HFFc6 (cell line): ENCODE data around the gene LDLRAD4. TPM values are rescaled to one million over a fixed set of nuclear protein-coding genes. Genes with fewer than 3 reads are reported as not detected.

Experiments
- DNase-seq: peaks from one replicate; pipeline ENCODE4 v3.0.0-alpha.2; 2018
- H3K27ac Mint-ChIP-seq: 2 replicates; pipeline ENCODE4 v1.8.0; 2020; ENCODE audit warnings: mild to moderate bottlenecking, mixed read lengths
- H3K27me3 Mint-ChIP-seq: 2 replicates; pipeline ENCODE4 v1.8.0; 2021; ENCODE audit warnings: mild to moderate bottlenecking, moderate library complexity, mixed read lengths; ENCODE audit not compliant: insufficient read depth
- H3K36me3 Mint-ChIP-seq: 2 replicates; pipeline ENCODE4 v1.8.0; 2021; ENCODE audit warnings: low read depth, mixed read lengths
- H3K4me1 Mint-ChIP-seq: 2 replicates; pipeline ENCODE4 v1.8.0; 2020; ENCODE audit warnings: low read depth, mixed read lengths
- H3K4me3 Mint-ChIP-seq: 2 replicates; pipeline ENCODE4 v1.8.0; 2020; ENCODE audit warnings: mild to moderate bottlenecking, moderate library complexity, mixed read lengths
- H3K9me3 Mint-ChIP-seq: 2 replicates; pipeline ENCODE4 v1.8.0; 2020; ENCODE audit warnings: mild to moderate bottlenecking, mixed read lengths
- CTCF ChIP-seq: fragments of 200-600 bp; sonication (generic); IDR thresholded peaks from 2 replicates; pipeline ENCODE4 v1.5.0; 2021; ENCODE audit warnings: antibody characterized with exemption, mild to moderate bottlenecking
- total RNA-seq, 6 experiments: library from RNA; stranded (reverse); fragmentation: NEBNext Ultra II Directional; extraction: Animal tissue kit (Norgen Biotek cat#: 25700); gene quantifications; 2 replicates in 1 of 6; 3 replicates in 5 of 6; pipeline ENCODE4 v1.2.3, GENCODE V29; 2021

The LDLRAD4 gene
- total RNA-seq, 6 experiments from 2014 or later, result not detected

- Mint-ChIP-seq H3K27me3 (peaks cover 13% of the 10 kb centered on the region), H3K9me3 (no peaks in the 10 kb centered on the region), H3K36me3 (no peaks in the 10 kb centered on the region), H3K27ac (no peak overlapping the region), H3K4me1 (peaks cover 12% of the 10 kb centered on the region), H3K4me3 (no peak overlapping the region)
- TF ChIP-seq CTCF, result no peak
- DNase-seq, result no peak
Observed at GRCh38 chr18:13580991-13581390, 362.4 kb downstream of the LDLRAD4 start.

- TF ChIP-seq CTCF, result no peak
- Mint-ChIP-seq H3K4me3 (no peak overlapping the region), H3K36me3 (no peaks in the 10 kb centered on the region), H3K27me3 (peaks cover 15% of the 10 kb centered on the region), H3K4me1 (peaks cover 10% of the 10 kb centered on the region), H3K27ac (no peak overlapping the region), H3K9me3 (no peaks in the 10 kb centered on the region)
- no peak for DNase-seq
Observed at GRCh38 chr18:13581496-13582177, 363.1 kb downstream of the LDLRAD4 start.

- Mint-ChIP-seq H3K9me3 (no peaks in the 10 kb centered on the region), H3K4me3 (no peak overlapping the region), H3K27ac (no peak overlapping the region), H3K27me3 (peaks cover 11% of the 10 kb centered on the region), H3K4me1 (peaks cover 4% of the 10 kb centered on the region), H3K36me3 (no peaks in the 10 kb centered on the region)
- DNase-seq, result no peak
- TF ChIP-seq CTCF, result no peak
Observed at GRCh38 chr18:13582178-13582670, 363.7 kb downstream of the LDLRAD4 start.

GRCh38 chr18:13583576-13584550, 365.3 kb downstream of the LDLRAD4 start:
- H3K9me3 Mint-ChIP-seq, result no peaks in the 10 kb centered on the region
- no peaks in the 10 kb centered on the region for H3K36me3 Mint-ChIP-seq
- H3K4me1 Mint-ChIP-seq, result no peaks in the 10 kb centered on the region
- TF ChIP-seq CTCF, result no peak
- H3K27me3 Mint-ChIP-seq, result peaks cover 11% of the 10 kb centered on the region
- no peak for DNase-seq
- H3K4me3 Mint-ChIP-seq, result no peak overlapping the region
- no peak overlapping the region for H3K27ac Mint-ChIP-seq

GRCh38 chr18:13584825-13585224, 366.3 kb downstream of the LDLRAD4 start:
- no peak overlapping the region for H3K27ac Mint-ChIP-seq
- no peak for TF ChIP-seq CTCF
- no peak overlapping the region for H3K4me3 Mint-ChIP-seq
- DNase-seq, result no peak
- H3K9me3 Mint-ChIP-seq, result no peaks in the 10 kb centered on the region
- H3K4me1 Mint-ChIP-seq, result no peaks in the 10 kb centered on the region
- no peaks in the 10 kb centered on the region for H3K36me3 Mint-ChIP-seq
- peaks cover 13% of the 10 kb centered on the region for H3K27me3 Mint-ChIP-seq
